Smooth muscle cell (in vitro differentiated cells): Measurements from ENCODE around the gene THPO. TPM values are rescaled to one million over a fixed set of nuclear protein-coding genes. Genes with fewer than 3 reads are reported as not detected.

Source experiments
- DNase-seq: peaks from one replicate; lab custom pipeline; 2025; ENCODE audit not compliant: unreplicated experiment; lab: John Stamatoyannopoulos, UW
- H2AFZ ChIP-seq: fragments of 200-600 bp; sonication (generic); 2 replicates; pipeline ENCODE4 v1.6.0; 2016; ENCODE audit warnings: antibody characterized with exemption, low read depth, mild to moderate bottlenecking
- H3F3A ChIP-seq: fragments of 200-600 bp; sonication (generic); 2 replicates; pipeline ENCODE4 v1.6.0; 2017; ENCODE audit warnings: antibody characterized with exemption, low read depth
- H3K27ac ChIP-seq: fragments of 200-600 bp; sonication (generic); 2 replicates; pipeline ENCODE4 v1.5.1; 2016; ENCODE audit warnings: low read depth, mild to moderate bottlenecking
- H3K27me3 ChIP-seq: fragments of 200-600 bp; sonication (generic); 2 replicates; pipeline ENCODE4 v1.6.1; 2016; ENCODE audit warnings: low read depth, mild to moderate bottlenecking
- H3K36me3 ChIP-seq: fragments of 200-600 bp; sonication (generic); 2 replicates; pipeline ENCODE4 v1.5.1; 2016; ENCODE audit warnings: low read depth
- H3K4me1 ChIP-seq: fragments of 200-600 bp; sonication (generic); 2 replicates; pipeline ENCODE4 v1.5.1; 2016; ENCODE audit warnings: low read depth
- H3K4me2 ChIP-seq: fragments of 200-600 bp; sonication (generic); 2 replicates; pipeline ENCODE4 v1.6.0; 2016; ENCODE audit warnings: mild to moderate bottlenecking
- H3K4me3 ChIP-seq: fragments of 200-600 bp; sonication (generic); 2 replicates; pipeline ENCODE4 v1.5.1; 2016; ENCODE audit warnings: mild to moderate bottlenecking
- H3K79me2 ChIP-seq: fragments of 200-600 bp; sonication (generic); 2 replicates; pipeline ENCODE4 v1.6.0; 2016; ENCODE audit warnings: low read depth, mild to moderate bottlenecking
- H3K9ac ChIP-seq: fragments of 200-600 bp; sonication (generic); 2 replicates; pipeline ENCODE4 v1.6.0; 2016; ENCODE audit warnings: low read depth
- H3K9me3 ChIP-seq: fragments of 200-600 bp; sonication (generic); replicated peaks from 2 replicates; pipeline ENCODE4 v1.5.1; 2016; ENCODE audit warnings: low read depth
- H4K20me1 ChIP-seq: fragments of 200-600 bp; sonication (generic); 2 replicates; pipeline ENCODE4 v1.6.0; 2016; ENCODE audit warnings: low read depth
- CTCF ChIP-seq: fragments of 200-600 bp; sonication (generic); IDR thresholded peaks from 2 replicates; pipeline ENCODE4 v1.5.1; 2017; ENCODE audit warnings: borderline replicate concordance, mild to moderate bottlenecking, antibody characterized with exemption; ENCODE audit not compliant: insufficient read depth, poor library complexity, severe bottlenecking
- WGBS: methylation state at CpG from one replicate; pipeline ENCODE4 v1.1.7; 2016; ENCODE audit warnings: low lambda C conversion rate; 5-methylcytosine and 5-hydroxymethylcytosine counted together
- polyA plus RNA-seq: library from polyadenylated mRNA; unstranded; fragments of >200 nt; fragmentation: Nextera tagmentation; extraction: Ambion mirVana; gene quantifications from 2 replicates; pipeline ENCODE4 v1.2.1, GENCODE V29; 2016
- total RNA-seq: library from RNA; depleted of rRNA; stranded (reverse); fragments of >200 nt; gene quantifications from 2 replicates; pipeline ENCODE4 v1.2.3, GENCODE V29; 2014

The THPO gene
- total and polyA plus RNA-seq, 2 experiments from 2014 or later = 0.45 TPM; not detected in 1

- WGBS = 88% methylated on average over 3 of the region's 3 CpGs
- H3K4me2 ChIP-seq = no peak overlapping the region
These were observed 9.3 kb downstream of the THPO start for GRCh38 chr3:184368586-184369183.

GRCh38 chr3:184368116-184368515 is 9.9 kb downstream of the THPO start:
- H3F3A ChIP-seq = peaks cover 11% of the 10 kb centered on the region
- H3K4me2 ChIP-seq = no peak overlapping the region
- no peak overlapping the region for H3K27ac ChIP-seq
- no peak overlapping the region for H2AFZ ChIP-seq
- no peak overlapping the region for H3K9ac ChIP-seq
- no peaks in the 10 kb centered on the region for H3K9me3 ChIP-seq
- peaks cover 13% of the 10 kb centered on the region for H4K20me1 ChIP-seq
- no peak overlapping the region for H3K4me3 ChIP-seq
- TF ChIP-seq CTCF = no peak
- no peak for DNase-seq
- H3K79me2 ChIP-seq = peaks cover 18% of the 10 kb centered on the region
- H3K27me3 ChIP-seq = no peaks in the 10 kb centered on the region
- 99% methylated on average over 9 of the region's 9 CpGs for WGBS
- H3K4me1 ChIP-seq = peaks cover 7% of the 10 kb centered on the region
- H3K36me3 ChIP-seq = peaks cover 7% of the 10 kb centered on the region

More at GRCh38 chr3:184368586-184369183, 9.3 kb downstream of the THPO start:
- Histone ChIP-seq H3K4me1 (peaks cover 6% of the 10 kb centered on the region), H3K9me3 (no peaks in the 10 kb centered on the region), H4K20me1 (peaks cover 13% of the 10 kb centered on the region), H3K4me3 (no peak overlapping the region), H3K79me2 (peaks cover 15% of the 10 kb centered on the region), H3K36me3 (peaks cover 7% of the 10 kb centered on the region), H3K9ac (no peak overlapping the region), H2AFZ (no peak overlapping the region), H3F3A (peaks cover 11% of the 10 kb centered on the region), H3K27me3 (no peaks in the 10 kb centered on the region), H3K27ac (no peak overlapping the region)
- DNase-seq = no peak
- TF ChIP-seq CTCF = no peak

- Histone ChIP-seq H3K27ac (no peak overlapping the region), H4K20me1 (peaks cover 13% of the 10 kb centered on the region), H2AFZ (no peak overlapping the region), H3K4me2 (no peak overlapping the region), H3K36me3 (peaks cover 7% of the 10 kb centered on the region), H3K79me2 (peaks cover 18% of the 10 kb centered on the region), H3K9ac (no peak overlapping the region), H3K4me3 (no peak overlapping the region), H3K9me3 (no peaks in the 10 kb centered on the region), H3K27me3 (no peaks in the 10 kb centered on the region), H3F3A (peaks cover 15% of the 10 kb centered on the region), H3K4me1 (peaks cover 7% of the 10 kb centered on the region)
- DNase-seq = no peak
- 97% methylated on average over 5 of the region's 5 CpGs for WGBS
- TF ChIP-seq CTCF = no peak
These were observed 11.3 kb downstream of the THPO start for GRCh38 chr3:184366619-184367289.
